ENCODE results near the gene DNAH8.

DNAH8 gene

GRCh38 chr6:39079197-39080125, 364.4 kb downstream of the DNAH8 start:
- DNase-seq, result no peak
